Heart left ventricle (tissue), 13 donors: Measurements from ENCODE around the gene SIT1.

ENCODE experiments used
- CTCF ChIP-seq, 12 donors: fragments of 200-600 bp; sonication (generic) in 4 of 12; IDR thresholded peaks; one replicate each; pipeline versions ENCODE4 v1.5.0 to v1.8.0; 2018 to 2022; ENCODE audit warnings: antibody characterized with exemption in 12 of 12, mild to moderate bottlenecking in 5 of 12
- POLR2A ChIP-seq, 2 donors: fragments of 450-650 bp; IDR thresholded peaks; one replicate each; pipeline ENCODE4 v1.6.1; 2017; ENCODE audit warnings: antibody characterized with exemption in 2 of 2, mild to moderate bottlenecking in 2 of 2, moderate library complexity in 2 of 2
- donor health status: ischemic (EF 13 %, LVEDD 7.1; RV severe dilation, severe dysfunction).
- donor health status: DM: no; HTN: yes; CAD: no.
- donor health status: DM: no; HTN: no; CAD: no.
- donor health status: ischemic (EF 25% LVEDD 6.9; RV normal size, moderate dysfunction).
- donor health status: ischemic (EF 25% LVEDD 5.7; RV mildly dilated, moderate dysfunction).
- donor health status: ischemic (EF 35%, LVEDD 5.7; RV mildly dilated, moderate dysfunction).
- donor health status: nonischemic (EF 11% LVEDD 7.7; RV severe dilation, severe dysfunction).
- donor health status: DM: yes; HTN: yes; CAD: no.
- donor health status: PGD.
- donor health status: ischemic (EF 29% LVEDD 5.4; RV normal size, mild dysfunction).
- donor health status: nonischemic (EF 23%, LVEDD 6.1; RV moderate dilation, normal function).

- no peak for TF ChIP-seq CTCF (IDR thresholded peaks at IDR 0.05)
- no peak for TF ChIP-seq POLR2A (IDR thresholded peaks at IDR 0.05)
Measured at GRCh38 chr9:35690294-35690613, 39.5 kb upstream of the SIT1 start.
